ENCODE data around the gene MCOLN1. TPM values are rescaled to one million over a fixed set of nuclear protein-coding genes. Genes with fewer than 3 reads are reported as not detected.
A peak's percentile ranks its signal among the peaks of the same experiment; 100 is the strongest.

MCOLN1 gene
- total and polyA plus RNA-seq, 9 of the 15 experiments (the other 6 are each of a cell fraction or from before 2014, with no cell fraction given): 0.25 to 15.4 (median 7.1) TPM

GRCh38 chr19:7506385-7507328, 15.8 kb upstream of the MCOLN1 start (continued):
- TF ChIP-seq ZBTB40 (IDR thresholded peaks at IDR 0.05) (peak; percentile 52; the same call in 1 of the 2 replicates), ZBTB40 (CRISPR knock-in tag; IDR thresholded peaks at IDR 0.05) (no peak), RHOXF2B (CRISPR knock-in tag; conservative IDR thresholded peaks at IDR 0.05) (no peak), CHAMP1 (IDR thresholded peaks at IDR 0.05) (no peak), BACH1 (tag; IDR thresholded peaks at IDR 0.05) (no peak), DLX4 (CRISPR knock-in tag; IDR thresholded peaks at IDR 0.05) (no peak), CBX1 (IDR thresholded peaks at IDR 0.05; ENCODE audit: low read depth) (no peak), CBX2 (IDR thresholded peaks at IDR 0.05; ENCODE audit: insufficient read depth, low read length, poor library complexity, severe bottlenecking) (no peak), ZNF699 (CRISPR knock-in tag; IDR thresholded peaks at IDR 0.05; ENCODE audit: insufficient replicate concordance) (no peak)

Data from K562 (cell line).